Uterus (tissue), 2 donors: ENCODE data around the gene HOXC13.

Experiments
- CTCF ChIP-seq, 4 experiments: fragments of 200-600 bp in 2 of 4; fragments of 450-650 bp in 2 of 4; sonication (generic) in 2 of 4; IDR thresholded peaks; one replicate each; pipeline ENCODE4 v1.5.1; 2016 to 2019; ENCODE audit warnings: antibody characterized with exemption in 4 of 4, mild to moderate bottlenecking in 2 of 4, moderate library complexity in 1 of 4
- POLR2A ChIP-seq, 2 donors: fragments of 450-650 bp; IDR thresholded peaks; one replicate each; pipeline ENCODE4 v1.6.1; 2016; ENCODE audit warnings: antibody characterized with exemption in 2 of 2, mild to moderate bottlenecking in 1 of 2, moderate library complexity in 1 of 2

- TF ChIP-seq POLR2A (IDR thresholded peaks at IDR 0.05): no peak
- no peak for TF ChIP-seq CTCF (IDR thresholded peaks at IDR 0.05)
Observed at GRCh38 chr12:53986686-53987483, 48.3 kb downstream of the HOXC13 start.
